HG03103 (cell line): Measurements from ENCODE around the gene LRMDA.

ENCODE experiments used
- ATAC-seq: cut with Tn5 transposase; IDR thresholded peaks from one replicate; pipeline ENCODE4 v1.9.1; 2021; ENCODE audit warnings: low read depth; ENCODE audit not compliant: unreplicated experiment

Gene LRMDA

DNA sequence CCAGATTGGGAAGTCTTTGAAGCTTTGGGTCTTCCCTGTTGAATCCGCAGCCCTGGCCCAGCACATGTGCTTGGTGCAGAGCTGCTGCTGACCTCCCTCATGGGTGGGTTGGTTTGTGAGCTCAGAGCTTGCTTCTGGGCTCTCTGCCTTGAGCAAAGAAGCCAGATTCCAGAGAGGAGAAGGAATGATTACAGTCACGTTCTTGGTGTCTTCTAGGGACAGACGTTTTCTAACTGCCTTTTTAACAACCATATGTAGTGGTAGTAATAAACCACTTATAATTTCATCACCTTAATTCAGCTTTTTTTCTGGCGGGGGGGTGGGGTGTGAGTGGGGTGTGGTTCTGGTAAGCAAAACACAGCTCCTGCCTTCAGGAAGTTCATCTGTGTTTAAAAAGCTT is 39.5 kb downstream of the LRMDA start:
- ATAC-seq: no peak

DNA sequence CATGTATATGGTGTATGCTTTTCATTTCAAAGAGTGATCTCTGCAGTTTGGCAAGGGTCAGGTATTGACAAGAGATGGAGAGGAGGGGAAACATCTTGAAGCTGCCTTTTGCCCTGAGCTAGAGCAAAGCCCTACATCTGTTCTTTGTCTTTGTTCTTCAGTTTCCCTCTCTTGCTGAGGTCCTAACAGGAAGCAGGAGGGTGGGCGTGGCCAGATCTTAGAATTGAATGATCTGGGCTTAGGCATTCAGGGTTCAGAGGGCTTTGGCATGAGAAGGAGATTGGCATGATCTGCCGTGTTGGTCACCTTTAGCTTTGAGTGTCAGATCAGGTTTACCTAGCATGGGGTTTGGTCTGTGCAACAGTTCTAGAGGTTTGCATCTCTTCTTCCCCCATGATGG is 41.3 kb downstream of the LRMDA start:
- no peak for ATAC-seq

DNA sequence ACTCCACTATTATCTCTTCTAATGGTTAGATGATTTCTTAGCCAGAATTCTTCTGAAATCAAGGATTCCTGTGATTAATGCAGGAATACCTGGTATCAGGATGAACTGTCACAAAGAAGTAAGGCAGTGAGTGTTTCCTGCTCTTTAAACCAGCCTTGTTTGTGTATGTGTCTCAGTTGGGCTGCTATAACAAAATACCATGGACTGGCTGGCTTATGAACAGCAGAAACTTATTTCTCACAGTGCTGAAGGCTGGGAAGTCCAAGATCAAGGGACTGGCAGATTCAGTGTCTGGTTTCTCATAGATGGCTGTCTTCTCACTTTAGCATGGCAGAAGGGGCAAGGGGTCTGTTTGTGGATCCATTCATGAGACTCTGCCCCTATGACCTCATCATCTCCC is 42.7 kb downstream of the LRMDA start:
- no peak for ATAC-seq

DNA sequence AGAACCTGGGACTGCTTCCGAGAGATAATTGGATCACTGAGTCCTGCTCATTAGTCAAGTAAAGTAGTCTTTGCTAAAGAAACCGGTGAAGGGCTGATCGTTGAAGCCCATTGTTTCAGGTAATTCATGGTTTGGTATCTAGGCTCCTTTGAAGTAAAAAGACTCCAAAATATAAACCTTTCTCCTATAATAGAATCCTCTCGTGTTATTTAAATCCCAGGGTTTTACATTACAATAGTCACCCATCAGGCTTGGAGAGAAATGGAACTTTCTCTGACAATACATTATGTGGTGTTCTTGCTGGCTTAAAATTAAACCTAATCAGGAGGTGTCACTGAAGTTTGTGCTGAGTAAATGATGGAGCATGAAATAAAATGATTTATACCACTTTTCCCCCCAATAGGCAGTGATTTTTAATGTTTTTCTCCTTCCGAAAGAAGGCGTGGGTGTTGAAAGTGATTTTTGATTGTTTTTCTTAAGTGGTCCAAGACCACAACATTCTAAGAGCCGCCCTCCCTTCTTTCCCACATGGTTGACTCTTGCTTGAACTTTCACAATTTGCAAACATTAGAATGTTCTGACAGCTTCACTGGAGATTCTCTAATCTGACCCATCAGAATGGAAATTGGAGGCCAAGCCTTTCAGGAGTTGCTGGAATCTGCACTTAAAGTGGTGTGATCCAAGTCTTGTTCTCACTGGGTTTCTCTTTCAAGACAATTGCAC is 44.2 kb downstream of the LRMDA start:
- no peak for ATAC-seq

DNA sequence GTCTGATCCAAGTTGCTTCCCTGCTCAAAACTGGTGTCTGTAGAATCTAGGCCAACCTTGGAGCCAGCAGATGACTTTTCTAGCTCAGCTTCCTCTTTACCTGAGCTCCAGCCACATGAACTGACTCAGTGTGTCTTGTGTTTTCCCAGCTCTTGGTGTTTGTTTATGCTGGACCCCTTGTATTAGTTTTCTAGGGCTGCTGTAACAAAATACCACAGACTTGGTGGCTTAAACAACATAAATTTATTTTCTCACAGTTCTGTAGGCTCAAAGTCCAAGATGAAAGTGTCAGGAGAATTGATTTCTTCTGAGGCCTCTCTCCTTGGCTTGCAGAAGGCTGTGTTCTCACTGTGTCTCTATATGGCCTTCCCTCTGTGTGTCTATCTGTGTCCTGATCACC is 45.1 kb downstream of the LRMDA start:
- ATAC-seq: no peak

DNA sequence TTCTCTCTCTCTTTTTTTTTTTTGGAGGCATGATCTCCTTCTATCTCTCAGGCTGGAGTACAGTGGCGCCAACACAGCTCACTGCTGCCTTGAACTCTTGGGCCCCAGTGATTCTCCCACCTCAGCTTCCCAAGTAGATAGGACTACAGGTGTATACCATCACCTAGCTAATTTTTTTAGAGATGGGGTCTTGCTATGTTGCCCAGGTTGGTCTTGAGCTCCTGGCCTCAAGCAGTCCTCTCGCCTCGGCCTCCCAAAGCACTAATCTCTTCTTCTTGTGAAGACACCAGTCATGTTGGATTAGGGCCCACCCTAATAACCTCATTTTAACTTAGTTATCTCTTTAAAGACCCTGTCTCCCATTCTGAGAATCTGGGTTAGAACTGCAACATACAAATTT is 45.6 kb downstream of the LRMDA start:
- no peak for ATAC-seq

DNA sequence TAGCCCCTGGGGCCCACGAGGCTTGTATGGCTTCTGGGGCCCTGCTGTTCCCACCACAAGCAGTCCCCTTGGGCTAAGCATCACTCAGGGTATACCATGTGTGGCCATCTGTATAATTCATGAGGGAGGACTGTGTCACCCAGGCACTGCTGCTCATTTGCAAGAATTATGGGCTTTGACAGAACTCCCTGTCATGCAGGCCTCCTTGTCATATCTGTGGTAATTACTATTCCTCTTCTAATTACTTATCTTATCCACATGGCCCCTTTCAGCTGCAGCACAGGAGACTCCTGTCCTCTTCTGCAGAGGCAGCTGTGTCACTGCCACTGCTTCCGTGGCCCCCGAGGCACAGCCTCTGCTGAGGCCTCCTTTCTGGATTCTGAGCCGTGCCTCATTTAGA is 46.3 kb downstream of the LRMDA start:
- ATAC-seq: no peak

DNA sequence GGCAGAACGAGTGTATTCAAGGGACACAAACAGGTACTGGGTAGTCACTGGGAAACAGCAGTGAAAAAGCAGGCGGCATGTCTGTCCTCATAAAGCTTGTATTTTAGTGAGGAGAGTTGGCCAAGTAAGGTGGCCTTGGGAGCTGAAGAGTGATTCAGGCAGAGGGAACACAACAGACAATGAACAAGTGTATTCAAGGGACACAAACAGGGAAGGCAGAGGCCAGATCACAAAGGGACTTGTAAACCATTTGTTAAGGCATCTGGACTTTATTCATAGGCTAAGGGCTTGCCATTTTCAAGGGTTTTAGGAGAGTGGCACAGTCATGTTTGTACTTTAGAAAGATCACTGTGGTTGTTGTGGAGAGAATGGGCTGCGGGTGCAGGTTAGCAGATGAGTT is 49.0 kb downstream of the LRMDA start:
- ATAC-seq: no peak

DNA sequence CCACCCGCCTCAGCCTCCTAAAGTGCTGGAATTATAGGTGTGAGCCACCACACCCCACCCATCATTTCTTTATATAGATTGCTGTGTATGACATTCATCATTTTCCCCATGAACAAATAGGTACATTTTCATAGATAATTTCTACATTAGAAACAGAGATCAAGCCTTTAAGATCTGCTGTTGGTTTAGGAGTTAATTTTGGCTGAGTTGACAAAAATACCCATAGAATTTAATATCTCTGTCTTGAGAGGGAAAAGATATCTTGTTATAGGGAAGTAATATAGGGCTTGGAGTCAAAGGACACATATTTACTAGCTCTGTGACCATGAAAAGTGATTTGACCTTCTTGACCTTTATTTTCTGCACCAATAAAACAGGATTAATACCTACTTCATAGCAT is 51.8 kb downstream of the LRMDA start:
- no peak for ATAC-seq

DNA sequence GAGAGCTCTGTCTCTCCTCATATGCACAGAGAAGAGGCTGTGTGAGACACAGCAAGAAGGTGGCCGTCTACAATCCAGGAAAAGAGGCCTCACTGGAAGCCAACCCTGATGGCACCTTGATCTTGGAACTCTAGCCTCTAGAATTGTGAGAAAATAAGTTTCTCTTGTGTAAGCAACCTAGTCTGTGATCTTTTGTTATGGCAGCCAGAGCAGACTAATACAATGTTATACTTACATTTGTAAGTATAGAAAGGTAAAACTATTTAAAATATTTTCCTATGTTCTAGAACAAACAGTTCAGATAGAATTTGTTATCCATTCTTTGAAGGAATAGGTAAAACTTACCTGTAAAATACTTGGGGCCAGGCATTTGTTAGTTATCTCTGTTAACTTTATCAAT is 53.3 kb downstream of the LRMDA start:
- ATAC-seq: no peak

DNA sequence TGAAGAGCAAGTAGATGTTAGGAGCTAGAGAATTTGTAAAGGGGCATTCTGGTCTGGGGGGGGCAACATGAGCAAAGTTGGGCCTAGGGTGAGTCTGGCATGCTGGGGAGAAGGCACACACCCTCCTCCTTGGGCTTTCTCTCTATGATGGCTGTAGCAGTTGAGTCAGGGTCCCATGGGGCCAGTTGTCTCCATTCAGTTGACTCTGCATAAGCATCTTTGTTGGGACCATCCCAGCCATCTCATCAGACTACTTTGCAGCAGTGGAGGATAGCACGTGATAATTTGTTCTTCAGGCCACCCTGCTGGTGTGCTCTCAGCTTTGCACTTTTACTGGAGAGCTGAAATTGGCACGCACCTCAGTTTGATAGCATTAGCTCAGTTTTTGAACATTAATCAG is 55.2 kb downstream of the LRMDA start:
- no peak for ATAC-seq

DNA sequence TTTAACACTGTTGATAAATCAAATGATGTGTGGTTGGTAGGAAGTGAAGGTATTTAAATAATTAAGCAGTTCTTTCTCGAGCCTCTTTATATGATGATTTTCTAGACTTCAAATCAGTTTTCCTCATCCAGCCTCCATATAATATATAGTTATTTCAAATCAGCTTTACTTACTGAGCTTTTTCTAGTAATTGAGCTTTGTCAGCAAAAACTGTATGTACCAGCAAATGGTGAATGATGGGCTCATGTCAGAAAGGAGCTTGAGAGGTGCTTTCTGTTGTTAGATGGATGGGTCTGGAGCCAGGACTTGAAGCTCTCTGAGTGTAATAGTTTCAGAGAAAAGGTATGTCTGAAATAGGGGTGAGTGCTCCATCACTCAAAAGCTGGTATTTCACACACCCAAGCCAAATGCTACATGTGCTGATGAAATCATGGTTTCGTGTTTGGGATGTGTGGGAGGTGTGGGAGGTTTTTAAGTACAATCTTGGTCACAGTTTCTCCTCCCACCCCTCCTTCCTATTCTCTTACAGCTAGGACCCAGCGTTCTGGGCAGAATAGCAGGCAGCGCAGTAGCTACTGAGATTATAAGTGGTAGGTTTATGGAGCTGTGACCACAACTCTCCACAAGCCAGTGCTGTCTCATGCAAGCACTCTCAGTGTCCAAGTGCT is 55.8 kb downstream of the LRMDA start:
- ATAC-seq: no peak

DNA sequence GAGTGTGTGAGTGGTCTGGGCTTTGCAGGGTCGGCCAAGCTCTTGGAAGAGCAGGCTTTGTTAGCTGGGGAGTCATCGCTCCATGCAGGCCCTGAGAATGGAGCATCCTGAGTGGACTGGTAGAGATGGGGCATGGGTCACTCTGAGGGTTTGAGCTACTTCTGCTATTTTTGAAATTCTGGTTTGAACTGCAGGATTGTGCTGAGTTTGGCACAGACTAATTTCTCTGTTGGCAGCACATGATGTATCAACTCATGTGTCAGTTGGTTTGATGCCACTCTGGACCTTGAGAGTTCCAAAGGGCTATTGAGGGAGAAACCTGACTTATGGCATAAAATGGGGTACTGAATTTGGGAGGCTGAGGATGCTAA is 56.3 kb downstream of the LRMDA start:
- ATAC-seq: no peak

DNA sequence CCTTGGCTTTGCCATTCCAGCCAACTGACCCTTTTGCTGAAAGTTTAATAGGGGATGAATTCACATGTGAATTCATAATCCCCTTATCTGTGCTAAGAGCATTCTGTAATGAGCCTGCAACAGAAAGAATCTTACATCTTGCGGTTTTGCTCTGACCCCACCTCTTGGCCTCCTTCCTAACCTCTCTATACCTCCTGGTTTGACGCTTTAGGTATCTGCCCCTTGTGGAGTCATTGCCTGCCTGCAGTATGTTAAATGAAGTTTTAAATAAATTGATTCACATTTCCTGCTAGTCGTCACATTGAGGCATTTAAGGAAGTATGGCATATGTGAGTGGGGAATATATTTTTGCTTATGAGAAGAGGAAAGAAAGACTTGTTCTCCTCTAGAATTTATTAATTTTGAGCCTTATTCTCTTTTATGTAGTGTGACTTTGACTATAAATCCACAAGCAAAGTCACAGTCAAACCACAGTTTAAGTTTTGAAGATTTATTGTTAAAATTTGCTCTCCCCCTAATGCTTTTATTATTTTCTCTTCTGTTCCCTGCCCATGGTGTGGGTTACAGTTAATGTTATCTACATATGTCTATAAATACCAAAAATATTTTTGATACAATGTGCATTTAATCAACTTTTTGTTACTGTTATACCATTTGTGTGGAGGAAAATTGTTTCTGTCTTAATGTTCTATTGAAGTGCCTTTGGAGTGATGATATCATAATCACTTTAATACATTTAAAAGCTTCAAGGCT is 60.9 kb downstream of the LRMDA start:
- ATAC-seq: no peak

DNA sequence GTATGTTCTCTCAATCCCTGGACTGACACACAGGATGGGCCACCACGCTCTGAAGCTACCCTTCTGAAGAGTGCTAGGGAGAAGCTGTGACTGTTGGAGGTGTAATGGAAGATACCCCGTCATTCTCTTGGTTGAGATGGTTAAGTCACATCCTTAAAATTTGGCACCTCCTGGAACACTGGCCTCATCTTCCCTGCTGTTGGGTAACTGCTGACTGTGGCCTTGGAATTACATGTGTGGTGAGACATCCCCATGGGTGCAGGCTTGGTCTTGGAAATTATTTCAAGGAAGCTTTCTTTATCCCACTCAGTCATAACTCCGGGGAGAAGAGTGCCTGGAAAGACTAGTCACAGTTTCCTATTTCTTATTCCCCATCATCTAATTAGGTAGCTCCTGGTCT is 62.0 kb downstream of the LRMDA start:
- no peak for ATAC-seq

DNA sequence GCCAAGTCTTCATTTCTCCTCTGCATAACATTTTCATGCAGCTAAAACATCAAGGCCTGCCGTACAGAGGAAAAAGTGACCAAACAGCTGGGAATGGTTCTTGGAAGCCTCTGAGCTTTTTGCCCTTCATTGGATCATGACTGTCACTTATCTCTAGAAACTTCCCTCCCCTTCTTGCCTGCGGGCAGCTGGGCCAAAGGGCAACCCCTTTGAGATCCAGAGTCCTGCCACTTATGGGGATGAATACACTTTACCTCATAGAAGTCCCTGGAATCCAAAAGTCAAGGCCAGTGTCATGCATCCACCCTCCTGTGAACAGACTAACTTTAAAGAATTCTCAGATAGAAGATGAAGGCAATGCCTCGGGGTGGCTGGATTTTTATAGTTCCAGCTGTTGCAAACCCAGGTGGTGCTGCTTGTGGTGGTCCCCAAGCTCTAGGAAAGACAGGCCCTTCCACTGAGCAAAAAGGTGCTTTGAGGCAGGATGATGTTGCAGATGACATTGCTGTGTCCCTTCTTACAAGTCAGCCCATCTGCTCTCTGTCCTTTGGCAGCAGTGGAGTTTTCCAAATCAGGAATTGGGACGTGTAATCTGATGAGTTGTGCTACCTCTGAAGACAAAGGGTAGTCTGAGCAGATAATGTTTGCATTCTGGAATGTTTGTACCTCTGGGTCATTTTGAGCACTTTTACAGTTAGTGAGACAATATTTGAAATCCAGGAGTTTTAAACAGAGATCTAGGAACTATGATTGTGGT is 64.2 kb downstream of the LRMDA start:
- no peak for ATAC-seq

DNA sequence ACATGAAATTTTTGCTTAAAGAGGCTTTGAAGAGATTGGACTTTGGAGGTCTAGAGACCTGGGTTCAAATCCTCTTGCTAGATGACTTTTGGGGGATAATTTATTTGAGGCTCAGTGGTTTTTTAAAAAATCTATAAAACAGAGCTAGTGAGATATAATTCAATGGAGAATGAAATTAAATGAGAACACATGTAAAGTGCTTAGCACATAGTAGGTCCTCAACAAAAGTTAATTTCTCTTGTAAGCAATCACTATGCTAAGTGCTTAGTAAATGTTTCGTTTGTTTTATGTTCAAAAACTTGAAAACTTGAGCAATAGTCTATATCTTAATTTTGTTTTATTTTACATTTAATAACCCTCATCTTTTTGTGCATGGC is 64.8 kb downstream of the LRMDA start:
- no peak for ATAC-seq

DNA sequence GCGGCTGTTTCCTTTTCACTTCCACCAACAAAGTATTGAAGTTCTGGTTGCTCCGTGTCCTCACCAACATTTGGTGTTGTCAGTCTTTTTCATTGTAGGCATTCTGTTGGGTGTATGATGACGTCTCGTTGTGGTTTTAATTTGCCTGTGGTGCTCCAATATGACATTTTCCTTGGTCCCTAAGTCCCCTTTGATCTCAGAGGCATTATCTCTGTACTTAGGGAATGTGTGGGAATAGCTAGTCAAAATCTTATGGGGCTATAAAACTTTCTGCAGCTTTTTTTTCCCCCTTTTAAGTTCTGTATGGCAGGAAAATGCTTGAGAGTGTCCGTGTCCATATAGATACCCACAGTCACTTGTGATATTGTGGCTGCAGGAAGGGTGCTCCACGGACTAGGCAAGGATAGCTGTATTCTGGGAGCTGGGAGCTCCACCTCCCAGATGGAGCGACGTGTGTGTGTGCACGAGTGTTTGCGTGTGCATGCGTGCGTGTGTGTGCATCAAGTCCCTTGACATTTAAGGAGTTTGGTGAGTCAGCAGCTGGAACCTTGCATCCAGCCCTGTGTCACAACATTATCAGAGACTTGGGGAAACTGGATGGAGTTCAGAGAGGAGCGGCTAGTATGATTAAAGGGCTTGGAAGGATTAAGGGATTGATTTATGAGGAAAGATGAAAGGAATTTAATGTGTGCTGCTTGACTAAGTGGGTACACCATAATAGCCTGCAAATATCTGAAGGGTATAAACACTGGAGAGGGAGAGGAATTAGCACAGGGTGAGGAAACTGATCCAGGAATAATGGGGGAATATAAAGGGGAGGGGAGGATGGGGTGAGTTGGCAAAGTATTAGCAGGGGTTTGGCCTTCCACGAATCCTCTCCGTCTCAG is 66.8 kb downstream of the LRMDA start:
- no peak for ATAC-seq

DNA sequence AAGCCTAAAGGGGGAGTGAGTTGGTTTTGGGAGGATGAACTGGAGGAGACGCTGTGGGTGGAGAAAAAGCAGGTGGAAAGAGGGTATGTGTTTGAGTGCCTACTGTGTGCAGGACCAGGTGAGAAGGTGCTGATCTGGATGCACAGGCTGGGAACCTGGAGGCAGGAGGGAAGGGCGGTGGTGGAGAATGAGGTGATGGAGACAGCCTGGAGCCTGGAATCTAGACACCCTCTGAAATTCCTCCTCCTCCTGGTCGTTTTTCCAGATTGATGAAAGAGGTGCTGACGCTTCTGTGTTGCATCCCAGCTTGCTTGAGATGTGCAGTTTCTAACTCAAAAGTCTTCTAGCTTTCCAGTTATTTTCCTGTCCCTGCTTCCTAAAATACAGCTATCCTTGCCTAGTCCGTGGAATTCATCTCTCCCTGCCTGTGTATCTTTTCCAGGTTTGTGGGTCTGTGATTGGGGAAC is 67.5 kb downstream of the LRMDA start:
- no peak for ATAC-seq

DNA sequence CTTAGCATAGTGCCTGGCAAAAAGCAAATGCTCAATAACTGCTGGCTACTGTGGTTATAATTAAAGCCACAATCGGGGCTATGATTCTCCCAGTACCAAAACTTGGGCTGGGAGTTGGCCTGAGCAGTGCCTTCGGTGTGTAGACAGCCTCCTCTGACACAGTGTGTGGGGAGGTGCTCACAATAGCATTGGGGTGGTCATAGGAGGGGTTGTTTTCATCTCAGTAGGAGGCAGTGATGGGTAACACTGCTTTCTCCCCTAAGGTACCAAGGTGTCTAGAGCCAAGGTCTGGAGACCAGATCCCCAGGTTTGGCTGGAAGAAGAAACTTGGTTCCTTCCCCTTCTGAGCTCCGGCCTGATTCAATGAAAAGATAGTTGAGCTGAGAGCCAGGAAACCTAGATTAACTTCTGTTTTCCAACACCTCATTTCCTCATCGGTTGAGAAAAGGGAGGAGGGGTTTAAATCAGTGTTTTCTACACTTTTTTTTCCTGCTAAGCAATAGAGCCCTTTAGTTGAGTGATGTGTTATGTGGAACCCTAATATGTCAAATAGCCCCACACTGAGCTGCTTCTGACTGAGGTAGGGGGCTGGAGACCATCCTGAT is 68.2 kb downstream of the LRMDA start:
- no peak for ATAC-seq
